Ishikawa (cell line): ENCODE measurements around the gene KRT35.

Experiments used
- CREB1 ChIP-seq: IDR thresholded peaks from 2 replicates; pipeline ENCODE4 v1.6.1; 2012; ENCODE audit warnings: low read depth
- EP300 ChIP-seq: IDR thresholded peaks from 2 replicates; pipeline ENCODE4 v1.6.1; 2012; ENCODE audit warnings: borderline replicate concordance
- MAX ChIP-seq: IDR thresholded peaks from 2 replicates; pipeline ENCODE4 v1.6.1; 2012
- NFIC ChIP-seq: IDR thresholded peaks from 2 replicates; pipeline ENCODE4 v1.6.1; 2012
- TAF1 ChIP-seq: IDR thresholded peaks from 2 replicates; pipeline ENCODE4 v1.6.1; 2012; ENCODE audit warnings: low read depth, mild to moderate bottlenecking

GRCh38 chr17:41520821-41521521 is 40.0 kb upstream of the KRT35 start:
- TF ChIP-seq EP300 (no peak), TAF1 (no peak), CREB1 (no peak), MAX (no peak), NFIC (0 out of 2 replicates have a peak, but pooled peaks have one; percentile 9)
